ENCODE data around the gene PTPRE. TPM values are rescaled to one million over a fixed set of nuclear protein-coding genes. Genes with fewer than 3 reads are reported as not detected.
A peak's percentile ranks its signal among the peaks of the same experiment; 100 is the strongest.

PTPRE gene
- total RNA-seq, 1 donor from 2014 or later = 16.3 TPM

GRCh38 chr10:128103229-128103714, 196.4 kb downstream of the PTPRE start:
- FAIRE-seq = no peak

GRCh38 chr10:128105383-128105782, 198.5 kb downstream of the PTPRE start:
- DNase-seq (ENCODE audit: low spot score in 2 of 2) = no peak
- FAIRE-seq = no peak

More at GRCh38 chr10:128103229-128103714, 196.4 kb downstream of the PTPRE start:
- DNase-seq (ENCODE audit: low spot score in 2 of 2) = no peak

- FAIRE-seq (no peak), DNase-seq (ENCODE audit: low spot score in 2 of 2) (no peak)
Observed at GRCh38 chr10:128109707-128110106, 202.8 kb downstream of the PTPRE start.

GRCh38 chr10:128110339-128110738, 203.4 kb downstream of the PTPRE start:
- FAIRE-seq (no peak), DNase-seq (ENCODE audit: low spot score in 2 of 2) (no peak)

- no peak for DNase-seq (ENCODE audit: low spot score in 2 of 2)
- no peak for FAIRE-seq
Observed at GRCh38 chr10:128111696-128112095, 204.8 kb downstream of the PTPRE start.

GRCh38 chr10:128113026-128113425, 206.1 kb downstream of the PTPRE start:
- FAIRE-seq (no peak), DNase-seq (ENCODE audit: low spot score in 2 of 2) (no peak)

- no peak for DNase-seq (ENCODE audit: low spot score in 2 of 2)
- FAIRE-seq = no peak
Observed at GRCh38 chr10:128114901-128115300, 208.0 kb downstream of the PTPRE start.

- DNase-seq (ENCODE audit: low spot score in 2 of 2) = no peak
- no peak for FAIRE-seq
Observed at GRCh38 chr10:128115356-128115755, 208.5 kb downstream of the PTPRE start.

- FAIRE-seq (no peak), DNase-seq (ENCODE audit: low spot score in 2 of 2) (no peak)
Observed at GRCh38 chr10:128116187-128116586, 209.3 kb downstream of the PTPRE start.

GRCh38 chr10:128116851-128117615, 210.1 kb downstream of the PTPRE start:
- no peak for DNase-seq (ENCODE audit: low spot score in 2 of 2)

GRCh38 chr10:128121750-128122412, 215.0 kb downstream of the PTPRE start:
- DNase-seq (ENCODE audit: low spot score in 2 of 2) (no peak), FAIRE-seq (no peak)

More at GRCh38 chr10:128116851-128117615, 210.1 kb downstream of the PTPRE start:
- no peak for FAIRE-seq

GRCh38 chr10:128122931-128123330, 216.0 kb downstream of the PTPRE start:
- FAIRE-seq = no peak
- no peak for DNase-seq (ENCODE audit: low spot score in 2 of 2)

GRCh38 chr10:128123846-128124245, 216.9 kb downstream of the PTPRE start:
- FAIRE-seq = no peak
- no peak for DNase-seq (ENCODE audit: low spot score in 2 of 2)

GRCh38 chr10:128124813-128125403, 218.0 kb downstream of the PTPRE start:
- DNase-seq (ENCODE audit: low spot score in 2 of 2) (no peak), FAIRE-seq (no peak)

GRCh38 chr10:128125416-128125943, 218.6 kb downstream of the PTPRE start:
- DNase-seq (ENCODE audit: low spot score in 2 of 2) (no peak), FAIRE-seq (no peak)

GRCh38 chr10:128125944-128126764, 219.3 kb downstream of the PTPRE start, which contains the start of gene MKI67:
Gene MKI67 (minus strand): TSS chr10:128126423. CDS start chr10:128125667, 756 bp downstream.
- DNase-seq (ENCODE audit: low spot score in 2 of 2) (peak; percentile 81 to 92), FAIRE-seq (no peak)

GRCh38 chr10:128128582-128128981, 221.7 kb downstream of the PTPRE start:
- DNase-seq (ENCODE audit: low spot score in 2 of 2) (no peak), FAIRE-seq (no peak)

- DNase-seq (ENCODE audit: low spot score in 2 of 2) (no peak), FAIRE-seq (no peak)
Observed at GRCh38 chr10:128130051-128130450, 223.1 kb downstream of the PTPRE start.

All from frontal cortex (tissue), 4 donors.